COR-L47 (cell line): ENCODE results near the gene FOXD2.

Experiments
- DNase-seq: peaks from one replicate; lab custom pipeline; 2025; lab: John Stamatoyannopoulos, UW

FOXD2 gene

DNA sequence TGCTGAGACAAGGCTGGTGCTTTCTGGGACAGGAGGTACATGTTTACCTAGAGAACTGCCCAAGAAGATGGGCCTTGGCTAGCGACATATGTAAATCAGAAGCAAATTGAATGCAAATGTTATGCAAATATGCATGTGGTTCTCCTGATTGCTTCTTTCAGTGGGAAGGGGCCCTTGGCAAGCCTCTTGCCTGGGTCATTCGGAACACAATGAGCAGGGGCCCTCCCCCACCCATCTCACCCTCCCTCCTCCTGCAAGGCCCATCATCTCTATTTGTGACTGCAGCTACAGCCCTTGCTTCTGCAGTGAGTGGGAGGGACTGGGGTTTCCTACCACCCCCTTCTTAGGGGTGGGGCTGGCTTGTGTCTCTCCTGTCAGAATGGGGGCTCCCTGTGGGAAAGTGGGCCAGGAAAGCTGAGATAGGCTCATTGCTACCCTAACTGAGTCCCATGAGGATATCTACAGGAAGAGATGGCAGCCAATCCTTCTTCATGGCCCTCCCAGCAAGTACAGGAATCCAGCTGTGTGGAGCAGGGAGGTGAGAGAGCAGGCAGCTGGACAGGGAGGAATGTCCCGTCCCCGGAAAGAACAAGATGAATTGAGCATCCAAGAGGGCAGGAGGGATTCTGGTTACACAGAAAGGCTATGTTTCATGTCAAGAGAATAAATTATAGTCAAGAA, 31.0 kb downstream of the FOXD2 start:
- no peak for DNase-seq

DNA sequence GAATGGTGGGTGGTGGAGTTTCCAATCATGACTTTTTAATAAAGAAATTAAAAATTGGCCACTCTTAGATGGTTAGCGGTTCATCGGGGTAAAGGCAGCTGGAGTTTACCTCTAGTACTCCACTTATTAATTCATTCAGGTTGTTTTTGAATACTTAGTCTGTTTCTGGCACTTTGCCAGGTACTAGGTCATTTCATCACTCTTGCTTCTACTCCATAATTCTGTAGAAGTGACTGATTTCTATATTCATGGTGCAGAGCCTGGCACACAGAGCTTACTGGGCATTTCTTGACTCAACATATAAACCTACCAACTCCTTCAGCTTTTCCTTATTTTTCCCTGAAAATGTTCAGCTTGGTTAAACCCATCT, 31.5 kb downstream of the FOXD2 start:
- DNase-seq: no peak

DNA sequence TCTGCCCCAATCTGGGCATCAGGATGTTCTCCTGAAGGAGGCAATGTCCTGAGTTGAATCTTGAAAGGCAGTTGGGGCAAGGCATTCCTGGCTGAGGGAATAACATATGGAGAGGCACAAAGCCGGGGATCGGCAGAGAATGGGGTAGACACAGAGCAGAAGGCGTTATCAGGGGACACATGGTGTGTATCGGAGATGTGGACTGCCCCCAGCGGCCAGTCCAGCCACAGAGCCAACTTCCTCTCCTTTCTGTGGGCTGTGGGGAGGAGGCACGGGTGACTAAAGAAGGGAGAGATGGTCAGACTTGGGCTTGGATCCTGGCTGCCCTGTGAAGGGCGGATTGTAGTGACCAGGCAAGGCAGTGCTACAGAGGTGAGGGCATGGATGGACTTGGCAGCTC, 32.1 kb downstream of the FOXD2 start:
- no peak for DNase-seq

DNA sequence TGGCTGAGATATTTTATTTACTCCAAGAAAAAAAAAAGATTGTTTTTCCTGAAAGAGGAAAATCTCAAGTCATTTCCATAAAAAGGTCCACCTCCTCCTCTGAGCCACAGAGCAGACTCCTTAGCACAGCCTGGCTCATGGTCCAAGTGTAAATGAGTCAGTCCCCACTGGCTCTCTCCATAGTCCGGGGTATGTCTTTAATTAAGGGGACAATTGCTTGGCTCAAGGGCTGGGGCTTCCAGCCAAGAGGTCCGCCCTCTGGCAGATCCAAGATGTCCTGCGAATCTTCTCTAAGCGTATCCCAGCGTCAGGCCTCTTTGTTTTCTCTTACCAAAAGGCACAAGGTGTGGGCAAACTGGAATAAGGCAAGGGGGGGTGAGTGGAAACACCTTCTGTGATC, 33.3 kb downstream of the FOXD2 start:
- no peak for DNase-seq

DNA sequence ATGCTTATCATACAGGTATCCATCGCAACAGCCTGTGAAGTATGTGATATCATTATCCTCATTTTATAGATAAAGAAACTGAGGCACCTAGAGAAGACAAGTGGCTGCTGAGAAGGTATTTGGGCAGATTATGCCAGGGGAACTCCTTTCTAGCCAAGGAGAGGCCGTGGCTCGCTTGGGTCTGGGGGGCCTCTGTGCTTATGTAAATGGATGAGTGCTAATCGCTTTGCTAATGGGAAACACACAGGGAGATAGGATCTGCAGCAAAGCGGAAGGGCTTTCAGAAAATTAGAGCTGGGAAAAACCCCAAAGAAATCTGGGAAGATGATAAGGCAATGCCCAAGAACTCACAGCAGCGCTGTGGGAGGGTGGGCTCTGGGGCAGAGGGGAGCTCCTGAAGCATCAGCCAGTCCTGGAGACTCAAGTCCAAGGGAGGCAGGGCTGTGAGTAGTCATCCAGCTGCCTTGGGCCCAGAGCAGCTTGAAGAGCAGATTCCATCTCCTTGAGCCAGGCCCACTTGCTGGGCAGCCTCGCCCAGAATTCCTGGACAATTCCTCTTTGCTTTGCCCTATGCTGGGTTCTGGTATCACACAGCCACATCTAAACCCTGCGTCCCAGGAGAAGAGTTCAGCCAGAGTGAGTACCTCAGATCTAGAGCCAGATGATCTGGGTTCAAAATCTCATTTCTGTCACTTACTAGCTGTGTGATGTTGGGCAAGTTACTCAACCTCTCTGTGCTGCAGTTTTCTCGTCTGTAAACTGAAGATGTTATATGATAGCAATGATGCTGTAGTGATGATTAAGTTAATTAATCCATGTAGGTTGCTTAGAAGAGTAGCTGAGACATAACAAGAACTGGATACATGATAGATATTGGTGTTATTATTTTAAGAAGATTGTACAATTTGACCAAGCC, 36.7 kb downstream of the FOXD2 start:
- no peak for DNase-seq

DNA sequence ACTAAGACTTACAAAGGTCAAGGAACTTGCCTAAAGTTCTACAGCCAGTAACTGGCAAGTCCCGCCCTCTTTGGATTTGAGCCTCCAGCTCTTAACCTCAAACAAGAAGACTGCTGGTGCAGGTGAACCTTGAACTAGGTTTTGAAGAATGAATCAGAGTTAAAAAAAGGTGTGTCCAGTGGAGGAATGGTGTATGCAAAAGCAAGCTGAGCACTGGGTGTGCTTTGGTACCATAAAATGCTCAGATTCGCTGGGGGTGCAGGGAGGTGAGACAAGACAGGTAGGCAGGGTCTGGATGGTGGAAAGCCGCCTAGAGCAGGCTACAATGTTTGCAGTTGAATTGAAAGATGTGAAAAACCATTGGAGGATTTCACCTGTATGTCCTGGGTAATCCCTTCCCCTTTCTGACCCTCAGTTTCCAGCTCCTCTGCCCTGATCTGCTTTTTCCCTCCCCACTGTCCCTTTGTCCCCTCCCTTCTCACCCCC, 39.8 kb downstream of the FOXD2 start:
- DNase-seq: no peak

DNA sequence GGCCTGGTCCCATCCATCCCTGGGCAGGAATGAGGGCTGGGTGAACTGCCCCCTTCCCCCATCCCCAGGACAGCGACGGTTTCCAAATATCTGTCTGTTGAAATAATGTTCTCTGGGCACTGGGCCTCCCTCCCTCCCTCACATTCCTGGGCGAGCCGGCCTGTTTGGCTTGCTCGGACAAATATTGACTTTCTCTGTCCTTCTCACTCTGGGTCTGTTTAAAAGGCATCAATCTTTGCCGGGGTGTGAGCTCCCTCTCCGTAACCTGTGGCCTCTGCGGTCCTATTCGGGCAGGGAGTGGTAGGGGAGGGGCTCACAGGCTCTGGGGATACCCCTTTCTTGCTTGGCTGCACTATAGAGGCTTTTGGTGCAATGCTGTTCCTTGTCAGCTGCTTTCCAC, 40.2 kb downstream of the FOXD2 start:
- no peak for DNase-seq

DNA sequence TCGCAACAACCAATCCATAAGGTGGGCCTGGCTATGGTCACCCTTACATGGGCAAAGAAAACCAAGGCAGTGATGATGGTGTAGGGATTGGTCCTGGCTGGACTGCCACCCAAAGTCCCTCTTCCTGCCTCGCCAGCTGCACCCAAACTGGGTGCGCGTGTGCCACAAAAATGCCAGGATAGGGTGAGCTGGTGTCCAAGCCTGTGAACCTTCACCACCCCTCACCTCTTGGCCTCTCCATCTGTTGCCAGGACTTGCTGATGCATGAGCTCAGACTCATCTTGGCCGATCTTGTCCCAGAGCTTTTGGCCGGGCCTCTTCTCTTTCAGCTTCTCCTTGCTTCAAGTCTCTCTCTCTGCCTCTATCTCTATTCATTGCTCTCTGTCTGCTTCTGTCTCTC, 41.8 kb downstream of the FOXD2 start:
- DNase-seq: no peak

DNA sequence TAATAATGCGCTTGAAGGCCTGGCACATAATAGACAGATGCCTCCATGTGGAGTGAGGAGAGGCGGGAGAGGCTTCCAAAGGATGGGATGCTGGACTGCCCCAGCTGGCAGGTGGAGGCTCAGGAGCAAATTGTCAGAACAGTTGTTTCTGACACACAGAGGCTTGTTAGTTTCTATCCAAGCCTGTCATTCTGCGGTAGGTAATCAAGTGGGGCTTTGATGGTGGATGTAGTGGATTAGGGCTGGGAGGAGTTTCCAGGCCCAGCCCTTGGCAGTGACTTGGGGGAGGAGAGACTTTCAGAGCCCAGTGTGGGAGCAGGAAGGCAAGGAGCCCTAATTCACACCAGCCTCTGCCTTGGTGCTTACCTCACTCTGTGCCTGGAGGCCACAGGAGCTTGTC, 44.1 kb downstream of the FOXD2 start:
- DNase-seq: no peak

DNA sequence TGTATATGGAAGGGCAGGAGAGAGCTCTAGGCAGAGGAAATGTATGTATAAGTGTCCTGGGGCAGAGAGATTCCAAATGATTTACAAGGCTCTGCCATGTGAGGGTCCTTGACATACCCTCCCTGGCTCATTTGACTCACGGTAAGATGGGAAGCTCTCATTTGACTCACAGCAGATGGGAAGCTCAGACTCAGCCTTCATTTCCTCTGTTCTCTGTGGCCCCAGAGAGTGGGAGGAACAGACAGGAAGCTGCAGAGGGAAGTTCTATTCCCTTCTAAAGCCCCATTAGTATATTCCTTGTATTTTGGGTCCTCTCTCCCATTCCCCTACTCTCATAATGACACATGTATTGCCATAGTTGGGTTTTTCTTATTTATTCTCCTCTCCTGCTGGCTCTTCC, 44.9 kb downstream of the FOXD2 start:
- no peak for DNase-seq

DNA sequence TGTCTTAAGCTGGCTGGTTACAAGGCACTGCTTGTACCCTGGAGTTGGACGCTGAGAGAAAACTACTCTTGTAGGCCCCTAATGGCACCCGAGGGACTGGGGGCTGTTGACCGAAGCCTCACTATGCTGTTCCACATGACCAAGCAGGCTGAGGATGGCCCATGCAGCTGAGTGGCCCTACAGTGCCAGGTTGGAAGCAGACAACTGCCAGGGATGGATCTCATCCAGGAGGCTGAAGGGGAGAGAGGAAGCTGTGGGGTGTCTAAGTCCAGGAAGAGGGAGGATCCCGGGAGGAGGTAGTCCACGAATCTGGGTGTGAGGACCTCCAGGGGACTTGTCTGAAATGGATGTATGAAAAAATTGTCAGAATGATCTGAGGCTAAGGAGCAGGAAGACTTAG, 45.8 kb downstream of the FOXD2 start:
- DNase-seq: no peak

DNA sequence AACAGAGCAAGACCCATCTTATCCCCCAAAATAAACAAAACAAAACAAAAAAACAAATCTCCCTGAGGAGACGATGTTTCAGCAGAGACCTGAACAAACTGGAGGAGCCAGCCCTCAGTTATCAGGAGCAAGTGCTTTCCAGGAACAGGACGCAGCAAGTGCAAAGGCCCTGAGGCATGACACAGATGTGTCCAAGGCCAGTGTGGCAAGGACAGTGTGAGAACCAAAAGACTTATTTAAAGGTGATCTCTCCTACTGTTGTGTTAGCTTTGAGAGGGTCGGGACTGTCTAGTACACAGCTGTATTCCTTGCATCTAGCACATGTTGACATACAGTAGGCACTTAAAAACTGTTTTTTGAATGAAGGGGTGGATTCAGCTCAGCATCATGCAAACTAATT, 48.0 kb downstream of the FOXD2 start:
- no peak for DNase-seq

DNA sequence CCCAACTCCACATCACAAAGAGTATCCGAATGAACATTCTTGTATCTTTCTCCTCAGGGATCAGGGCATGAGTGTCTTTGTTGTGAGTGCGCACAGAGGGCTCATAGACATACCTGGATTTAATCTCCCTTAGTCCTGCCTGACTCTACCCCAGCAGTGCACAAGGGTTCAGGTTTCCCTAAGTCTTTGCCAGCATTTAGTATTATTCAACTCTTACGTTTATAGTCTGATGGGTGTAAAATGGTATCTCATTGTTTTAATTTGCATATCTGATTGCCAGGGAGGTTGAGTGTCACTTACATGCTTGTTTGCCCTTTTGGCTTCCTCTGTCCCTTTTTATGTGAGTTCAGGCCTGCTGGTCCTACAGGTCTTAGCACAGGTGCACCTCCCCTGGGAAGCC, 49.5 kb downstream of the FOXD2 start:
- DNase-seq: no peak

DNA sequence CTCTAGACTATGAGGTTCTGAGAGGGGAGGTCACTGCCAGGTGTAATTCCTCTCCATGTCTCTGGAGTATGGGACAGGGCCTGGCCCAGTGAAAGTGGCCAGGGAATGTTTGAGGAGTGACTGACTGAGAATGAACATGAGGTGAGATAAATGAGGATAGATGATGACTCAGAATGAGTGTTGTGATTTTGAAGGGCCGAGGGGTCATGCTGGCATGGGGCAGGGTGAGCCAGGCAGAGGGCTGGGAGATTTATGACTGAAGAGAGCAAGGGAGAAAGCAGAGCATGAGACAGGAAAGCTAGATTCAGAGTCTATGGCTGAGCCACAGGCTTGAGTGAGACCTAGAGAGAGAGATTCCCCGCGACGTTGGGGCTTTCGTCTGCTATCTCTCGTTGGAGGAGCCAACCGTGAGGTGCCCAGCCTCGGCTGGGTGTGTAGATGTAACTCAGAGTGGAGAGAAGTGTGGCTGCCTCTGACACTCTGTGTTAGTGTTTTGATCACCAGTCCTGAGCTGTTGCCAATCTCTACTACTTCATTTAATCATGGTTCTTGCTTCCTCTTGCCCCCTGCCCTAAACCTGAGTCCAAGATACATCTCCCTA, 50.1 kb downstream of the FOXD2 start:
- DNase-seq: no peak
